ENCODE results near the gene RAB8A.
"Not testable (repeated sequence)": the region's sequence is repeated elsewhere in the genome, so short reads cannot be mapped to it uniquely, and the experiment has no call there.

Gene RAB8A

DNA sequence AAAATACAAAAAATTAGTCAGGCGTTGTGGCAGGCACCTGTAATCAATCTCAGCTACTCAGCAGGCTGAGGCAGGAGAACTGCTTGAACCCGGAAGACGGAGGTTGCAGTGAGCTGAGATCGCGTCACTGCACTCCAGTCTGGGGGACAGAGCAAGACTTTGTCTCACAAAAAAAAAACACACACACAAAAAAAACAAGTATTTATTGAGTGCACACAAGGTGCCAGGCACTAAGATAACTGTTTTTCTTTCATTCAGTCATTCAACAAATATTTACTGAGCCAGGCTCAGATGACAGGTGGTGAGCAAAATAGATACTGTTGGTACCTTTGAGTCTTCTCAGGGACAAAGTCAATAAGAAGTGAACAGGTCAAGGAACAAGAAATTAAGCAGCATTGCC is 55.4 kb downstream of the RAB8A start:
- DNase-seq (ENCODE audit: extremely low read depth in 1 of 2, low read depth in 1 of 2) = no peak

DNA sequence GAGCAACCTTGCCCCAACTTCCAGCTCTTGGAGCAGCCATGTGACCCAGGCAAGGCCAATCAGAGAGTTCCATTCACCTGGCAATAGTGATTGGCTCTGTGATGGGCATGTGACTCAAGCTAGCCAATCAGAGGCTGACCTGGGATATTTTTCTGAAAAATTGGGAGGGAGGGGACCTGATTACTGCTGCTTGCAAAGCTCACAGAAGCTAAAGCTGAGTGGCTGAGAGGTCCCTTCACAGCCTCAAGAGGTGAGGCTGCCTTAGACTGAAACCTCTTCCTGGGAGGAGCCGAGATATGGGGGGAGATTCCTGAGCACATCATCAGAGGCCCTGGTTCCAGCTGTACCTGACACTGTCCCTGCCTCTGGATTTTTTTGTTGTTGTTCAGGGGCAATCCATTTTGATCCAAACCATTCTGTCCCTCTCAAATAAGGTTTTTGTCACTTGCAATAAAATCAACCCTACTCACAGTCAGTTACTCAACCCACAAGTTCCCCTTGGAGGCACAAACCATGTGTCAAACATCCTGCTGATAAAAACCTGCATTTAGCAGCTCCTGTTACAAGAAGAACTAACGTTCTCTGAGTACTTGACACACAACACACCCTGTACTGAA is 56.9 kb downstream of the RAB8A start:
- no peak for DNase-seq (ENCODE audit: extremely low read depth in 1 of 2, low read depth in 1 of 2)

- no peak for DNase-seq (ENCODE audit: extremely low read depth in 1 of 2, low read depth in 1 of 2)
These were observed 58.4 kb downstream of the RAB8A start for GRCh38 chr19:16170134-16170533.

GRCh38 chr19:16175954-16176353 is 64.3 kb downstream of the RAB8A start:
- DNase-seq (ENCODE audit: extremely low read depth in 1 of 2, low read depth in 1 of 2) = no peak

DNA sequence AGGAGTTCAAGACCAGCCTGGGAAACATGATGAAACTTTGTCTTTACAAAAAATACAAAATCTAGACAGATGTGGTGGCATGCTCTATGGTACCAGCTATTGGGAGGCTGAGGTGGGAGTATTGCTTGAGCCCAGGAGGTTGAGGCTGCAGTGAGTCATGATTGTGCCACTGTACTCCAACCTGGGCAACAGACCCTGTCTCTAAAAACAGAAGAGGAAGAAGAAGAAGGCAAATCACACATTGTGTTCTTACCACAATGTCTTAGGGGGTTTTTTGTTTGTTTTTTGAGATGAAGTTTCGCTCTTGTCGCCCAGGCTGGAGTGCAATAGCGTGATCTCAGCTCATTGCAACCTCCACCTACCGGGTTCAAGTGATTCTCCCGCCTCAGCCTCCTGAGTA is 67.2 kb downstream of the RAB8A start:
- not testable (repeated sequence) for DNase-seq (ENCODE audit: extremely low read depth in 1 of 2, low read depth in 1 of 2)

DNA sequence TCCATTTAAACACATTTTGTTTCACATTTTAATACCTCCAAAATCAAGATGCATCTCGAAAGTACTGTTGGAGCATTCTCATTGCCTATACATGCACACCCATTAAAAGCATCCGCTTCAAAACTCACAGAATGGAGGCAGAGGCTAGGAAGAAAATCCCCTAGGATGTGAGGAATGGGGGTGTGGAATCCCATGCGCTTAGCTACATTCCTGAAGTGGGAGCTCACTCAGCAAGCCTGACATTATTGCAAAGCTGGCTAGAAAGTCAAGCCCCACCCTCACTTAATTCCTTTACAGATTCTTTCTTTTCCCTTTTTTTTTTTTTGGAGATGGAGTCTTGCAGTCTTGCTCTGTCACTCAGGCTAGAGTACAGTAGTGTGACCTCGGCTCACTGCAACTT is 68.9 kb downstream of the RAB8A start:
- DNase-seq (ENCODE audit: extremely low read depth in 1 of 2, low read depth in 1 of 2) = no peak

All from stimulated activated CD8-positive, alpha-beta memory T cell treated with anti-CD3 and anti-CD28 coated beads, Interleukin-7, amount 100 ng/mL, for 48 hours (primary cell).